H1 (cell line): Measurements from ENCODE around the gene SIGLEC11. TPM values are rescaled to one million over a fixed set of nuclear protein-coding genes. Genes with fewer than 3 reads are reported as not detected.

Source experiments
- CTCF ChIA-PET: fragments of 300-600 bp; sonication (Branson Sonifier 250); formaldehyde crosslinking; loops from one replicate; lab custom pipeline; 2021; ENCODE audit not compliant: partially characterized antibody; lab: Charles Lee
- POLR2A ChIA-PET: fragments of 300-600 bp; sonication (Branson Sonifier 250); formaldehyde crosslinking; loops from one replicate; lab custom pipeline; 2021; ENCODE audit warnings: inconsistent platforms; ENCODE audit not compliant: partially characterized antibody; lab: Charles Lee
- DNase-seq, 2 experiments: peaks; one replicate each; pipeline versions ENCODE4 v3.0.0 to v3.0.0-alpha.2; 2010 to 2022; ENCODE audit warnings: low spot score in 2 of 2, low read depth in 1 of 2, mixed read lengths in 1 of 2
- FAIRE-seq: peaks from 2 replicates; lab custom pipeline; 2011; peaks lifted over from hg19 to GRCh38; lab: Jason Lieb, UNC
- H2AFZ ChIP-seq: 2 replicates; pipeline ENCODE4 v1.8.1; 2012; ENCODE audit warnings: low read length, inconsistent platforms
- H2AK5ac ChIP-seq: 2 replicates; pipeline ENCODE4 v1.6.1; 2013; ENCODE audit warnings: low read depth, low read length
- H2BK120ac ChIP-seq: replicated peaks from 2 replicates; pipeline ENCODE3; 2013; ENCODE audit warnings: low read depth, low read length, inconsistent platforms
- H2BK12ac ChIP-seq: 2 replicates; pipeline ENCODE4 v1.6.1; 2013; ENCODE audit warnings: low read depth, low read length
- H2BK15ac ChIP-seq: 2 replicates; pipeline ENCODE4 v1.6.1; 2013; ENCODE audit warnings: low read length
- H2BK20ac ChIP-seq: 2 replicates; pipeline ENCODE4 v1.6.1; 2013; ENCODE audit warnings: low read length
- H2BK5ac ChIP-seq: 2 replicates; pipeline ENCODE4 v1.6.1; 2013; ENCODE audit warnings: low read depth, low read length
- H3K14ac ChIP-seq: 2 replicates; pipeline ENCODE4 v1.6.1; 2013; ENCODE audit warnings: inconsistent platforms; ENCODE audit not compliant: insufficient read length
- H3K18ac ChIP-seq: 2 replicates; pipeline ENCODE4 v1.6.1; 2013; ENCODE audit warnings: low read length; ENCODE audit errors: extremely low read depth
- H3K23ac ChIP-seq: 2 replicates; pipeline ENCODE4 v1.6.1; 2013; ENCODE audit warnings: inconsistent platforms; ENCODE audit not compliant: insufficient read length
- H3K23me2 ChIP-seq: 2 replicates; pipeline ENCODE4 v1.6.1; 2013; ENCODE audit warnings: low read depth, low read length
- H3K27ac ChIP-seq: 2 replicates; pipeline ENCODE4 v1.6.1; 2011; ENCODE audit warnings: low read depth, low read length, inconsistent platforms
- H3K27me3 ChIP-seq, 4 experiments: replicated peaks in 1 of 4; 1 replicate in 1 of 4; 2 replicates in 3 of 4; pipeline versions ENCODE4 v1.6.1 to v1.8.1; 2011 to 2013; ENCODE audit warnings: low read length in 3 of 4, mild to moderate bottlenecking in 3 of 4, inconsistent platforms in 2 of 4, mixed read lengths in 2 of 4, moderate library complexity in 1 of 4; ENCODE audit not compliant: control insufficient read depth in 3 of 4, insufficient read depth in 3 of 4; ENCODE audit errors: extremely low read depth in 1 of 4
- H3K36me3 ChIP-seq, 4 experiments: 2 replicates each; pipeline versions ENCODE4 v1.6.1 to v1.8.1; 2011 to 2013; ENCODE audit warnings: mild to moderate bottlenecking in 4 of 4, low read length in 3 of 4, moderate library complexity in 2 of 4, control low read depth in 1 of 4, inconsistent platforms in 1 of 4; ENCODE audit not compliant: insufficient read depth in 4 of 4, control insufficient read depth in 2 of 4
- H3K4ac ChIP-seq: replicated peaks from 2 replicates; pipeline ENCODE3; 2013; ENCODE audit warnings: low read length, low read depth, mixed read lengths, inconsistent platforms; ENCODE audit not compliant: insufficient read length
- H3K4me1 ChIP-seq, 4 experiments: replicated peaks in 1 of 4; 1 replicate in 1 of 4; 2 replicates in 3 of 4; pipeline versions ENCODE4 v1.6.1 to v1.8.1; 2011 to 2013; ENCODE audit warnings: low read length in 3 of 4, inconsistent platforms in 2 of 4, mixed read lengths in 1 of 4; ENCODE audit not compliant: insufficient read depth in 4 of 4, control insufficient read depth in 3 of 4
- H3K4me2 ChIP-seq, 2 experiments: 2 replicates each; pipeline versions ENCODE4 v1.6.1 to v1.8.1; 2011 to 2013; ENCODE audit warnings: low read depth in 2 of 2, low read length in 2 of 2, control low read depth in 1 of 2, inconsistent platforms in 1 of 2, mild to moderate bottlenecking in 1 of 2; ENCODE audit not compliant: insufficient read depth in 1 of 2
- H3K4me3 ChIP-seq, 4 experiments: fragments of 200-600, 300-600 bp in 1 of 4; sonication (generic), shearing (Covaris generic), sonication (Bioruptor Twin) in 1 of 4; 2 replicates each; pipeline versions ENCODE4 v1.5.1 to v1.8.1; 2011 to 2016; ENCODE audit warnings: low read length in 4 of 4, low read depth in 3 of 4, control low read depth in 2 of 4, inconsistent platforms in 2 of 4, mild to moderate bottlenecking in 2 of 4, mixed read lengths in 1 of 4, moderate library complexity in 1 of 4; ENCODE audit not compliant: insufficient read depth in 2 of 4; ENCODE audit errors: extremely low read depth in 1 of 4
- H3K56ac ChIP-seq: replicated peaks from 2 replicates; pipeline ENCODE3; 2013; ENCODE audit warnings: low read depth, mild to moderate bottlenecking, mixed read lengths, low read length, inconsistent platforms; ENCODE audit not compliant: insufficient read length
- H3K79me1 ChIP-seq: 2 replicates; pipeline ENCODE4 v1.6.1; 2013; ENCODE audit warnings: low read depth, low read length, control low read depth
- H3K79me2 ChIP-seq, 2 experiments: 2 replicates each; pipeline versions ENCODE4 v1.6.1 to v1.8.1; 2012 to 2013; ENCODE audit warnings: low read length in 2 of 2, mild to moderate bottlenecking in 2 of 2, inconsistent platforms in 1 of 2; ENCODE audit not compliant: insufficient read depth in 2 of 2, control insufficient read depth in 1 of 2
- H3K9ac ChIP-seq, 4 experiments: replicated peaks in 1 of 4; 1 replicate in 1 of 4; 2 replicates in 3 of 4; pipeline versions ENCODE4 v1.6.1 to v1.8.1; 2011 to 2013; ENCODE audit warnings: low read depth in 3 of 4, low read length in 3 of 4, control low read depth in 2 of 4, mild to moderate bottlenecking in 2 of 4, moderate library complexity in 2 of 4, inconsistent platforms in 1 of 4; ENCODE audit errors: extremely low read depth in 1 of 4
- H3K9me3 ChIP-seq, 2 experiments: 2 replicates each; pipeline versions ENCODE4 v1.6.1 to v1.8.1; 2012 to 2013; ENCODE audit warnings: mild to moderate bottlenecking in 2 of 2, moderate library complexity in 2 of 2, control low read depth in 1 of 2, inconsistent platforms in 1 of 2, low read depth in 1 of 2, low read length in 1 of 2, mixed read lengths in 1 of 2; ENCODE audit not compliant: insufficient read depth in 2 of 2
- H4K20me1 ChIP-seq, 2 experiments: replicated peaks in 1 of 2; 2 replicates each; pipeline versions ENCODE3 to v1.8.1; 2011 to 2013; ENCODE audit warnings: inconsistent platforms in 2 of 2, low read length in 2 of 2, mild to moderate bottlenecking in 1 of 2; ENCODE audit not compliant: insufficient read depth in 2 of 2, control insufficient read depth in 1 of 2
- H4K5ac ChIP-seq: 2 replicates; pipeline ENCODE4 v1.6.1; 2013; ENCODE audit warnings: low read length, low read depth, mixed read lengths, inconsistent platforms; ENCODE audit not compliant: insufficient read length
- H4K8ac ChIP-seq: 2 replicates; pipeline ENCODE4 v1.8.0; 2013; ENCODE audit warnings: mild to moderate bottlenecking, moderate library complexity, low read length, inconsistent platforms; ENCODE audit not compliant: insufficient read depth; ENCODE audit errors: extremely low read depth
- H4K91ac ChIP-seq: replicated peaks from 2 replicates; pipeline ENCODE3; 2013; ENCODE audit warnings: low read length, mixed read lengths, inconsistent platforms; ENCODE audit not compliant: insufficient read length
- CHD1 ChIP-seq: IDR thresholded peaks from 2 replicates; pipeline ENCODE4 v1.6.1; 2012; ENCODE audit warnings: low read depth, low read length, improper control_type of control experiment
- CTCF ChIP-seq, 3 experiments: IDR thresholded peaks; 1 replicate in 2 of 3; 2 replicates in 1 of 3; pipeline versions ENCODE4 v1.5.1 to v1.6.1; 2011; ENCODE audit warnings: low read length in 3 of 3, mild to moderate bottlenecking in 3 of 3, inconsistent platforms in 2 of 3, low read depth in 1 of 3, moderate library complexity in 1 of 3; ENCODE audit not compliant: insufficient read depth in 1 of 3; ENCODE audit errors: control extremely low read depth in 1 of 3
- GABPA ChIP-seq: IDR thresholded peaks from 2 replicates; pipeline ENCODE4 v1.6.1; 2011; ENCODE audit warnings: mild to moderate bottlenecking, low read length, moderate library complexity, borderline replicate concordance; ENCODE audit not compliant: insufficient read depth
- KDM4A ChIP-seq: IDR thresholded peaks from one replicate; pipeline ENCODE4 v1.7.1; 2012; ENCODE audit warnings: low read depth, mild to moderate bottlenecking, moderate library complexity, low read length, inconsistent platforms; ENCODE audit not compliant: severe bottlenecking
- POLR2AphosphoS5 ChIP-seq: IDR thresholded peaks from 2 replicates; pipeline ENCODE4 v1.6.1; 2011; ENCODE audit warnings: low read depth, low read length
- RBBP5 ChIP-seq: IDR thresholded peaks from 2 replicates; pipeline ENCODE4 v1.7.1; 2012; ENCODE audit warnings: low read depth, mild to moderate bottlenecking, inconsistent platforms, low read length, moderate library complexity, borderline replicate concordance
- RXRA ChIP-seq: IDR thresholded peaks from 2 replicates; pipeline ENCODE4 v1.6.1; 2011; ENCODE audit warnings: low read depth, mild to moderate bottlenecking, low read length, moderate library complexity; ENCODE audit not compliant: insufficient read depth
- SUZ12 ChIP-seq: fragments of 200-600 bp; sonication (generic); IDR thresholded peaks from 2 replicates; pipeline ENCODE4 v1.6.1; 2012; ENCODE audit warnings: mild to moderate bottlenecking, inconsistent platforms, low read length, moderate library complexity, mixed read lengths
- TAF7 ChIP-seq: optimal IDR thresholded peaks from 2 replicates; pipeline ENCODE3; 2011; ENCODE audit warnings: low read depth, mild to moderate bottlenecking, inconsistent platforms, low read length, moderate library complexity, borderline replicate concordance
- TBP ChIP-seq: IDR thresholded peaks from 2 replicates; pipeline ENCODE4 v1.6.1; 2011; ENCODE audit warnings: low read depth, low read length, improper control_type of control experiment
- WGBS, 2 experiments: shearing (Covaris generic) in 1 of 2; methylation state at CpG; one replicate each; pipeline versions ENCODE4 v1.1.6 to v1.1.7; 2013 to 2015; ENCODE audit warnings: low lambda C conversion rate in 2 of 2, mixed read lengths in 2 of 2, inconsistent platforms in 1 of 2, low coverage in 1 of 2, missing lambda C conversion rate in 1 of 2; ENCODE audit not compliant: insufficient replicate concordance in 2 of 2, insufficient coverage in 1 of 2, insufficient read length in 1 of 2; ENCODE audit errors: extremely low coverage in 1 of 2, missing lambda C conversion rate in 1 of 2; 5-methylcytosine and 5-hydroxymethylcytosine counted together
- polyA plus RNA-seq, 7 experiments: library from polyadenylated mRNA; depleted of rRNA in 3 of 7; stranded (reverse) in 5 of 7; unstranded in 2 of 7; fragments of >200 nt in 5 of 7; fragments of 200-250 nt in 2 of 7; gene quantifications; 1 replicate in 5 of 7; 2 replicates in 1 of 7; 4 replicates in 1 of 7; pipeline versions ENCODE4 v1.2.1 to v1.2.3, GENCODE V29; 2011 to 2013; ENCODE audit warnings: missing spikeins in 2 of 7, mixed read lengths in 2 of 7
- total RNA-seq: library from RNA; stranded (reverse); fragmentation: NEBNext Ultra II Directional; extraction: Animal tissue kit (Norgen Biotek cat#: 25700); gene quantifications from 2 replicates; pipeline ENCODE4 v1.2.1, GENCODE V29; 2021

The SIGLEC11 gene
- total and polyA plus RNA-seq, 2 of the 8 experiments (the other 6 are each of a cell fraction or from before 2014, with no cell fraction given): 0.18 TPM; not detected in 1

- Histone ChIP-seq H3K18ac (no peak overlapping the region), H3K23me2 (no peaks in the 10 kb centered on the region), H3K27me3 (no peaks in the 10 kb centered on the region), H2BK5ac (no peak overlapping the region), H3K79me1 (no peaks in the 10 kb centered on the region), H3K36me3 (no peaks in the 10 kb centered on the region), H3K79me2 (no peaks in the 10 kb centered on the region), H3K4me2 (no peak overlapping the region), H3K56ac (no peak overlapping the region), H2BK20ac (no peak overlapping the region), H3K14ac (no peak overlapping the region), H4K91ac (no peak overlapping the region), H2BK120ac (no peak overlapping the region), H3K4ac (no peak overlapping the region), H2BK12ac (no peak overlapping the region), H3K9ac (no peak overlapping the region), H2BK15ac (no peak overlapping the region), H3K4me1 (peaks cover 0 to 8% (median 4%) of the 10 kb centered on the region in 4 experiments; a peak in 5 of 7 replicates), H3K9me3 (peaks cover 0 to 3% of the 10 kb centered on the region in 2 experiments; a peak in 1 of 4 replicates), H3K23ac (no peak overlapping the region), H4K8ac (no peak overlapping the region; the same call in 1 of the 2 replicates), H2AK5ac (no peak overlapping the region), H3K4me3 (no peak overlapping the region), H2AFZ (no peak overlapping the region), H4K5ac (no peak overlapping the region), H4K20me1 (peaks cover 0 to 1% of the 10 kb centered on the region in 2 experiments), H3K27ac (no peak overlapping the region)
- 87% methylated on average over 13 of the region's 13 CpGs; no CpG with 5 or more reads in 1 of the 2 experiments for WGBS, 2 experiments
- FAIRE-seq (no peak), DNase-seq (no peak)
- CTCF ChIA-PET: interaction anchor here (0.9 to 7.3 kb wide), 6 partner anchors 11 to 308 kb away, joined by 3 to 69 read pairs (median 4); no protein-coding TSS in a partner anchor
- POLR2A ChIA-PET: interaction anchor here (0.6 to 1.1 kb wide), 3 partner anchors 16 to 25 kb away, joined by 3 to 4 read pairs (median 3); no protein-coding TSS in a partner anchor
- TF ChIP-seq KDM4A (no peak), TBP (no peak), POLR2AphosphoS5 (no peak), RXRA (no peak), SUZ12 (no peak), TAF7 (no peak), CTCF (IDR thresholded peaks at IDR 0.05; ENCODE audit: control extremely low read depth in 1 of 3, insufficient read depth in 1 of 3, low read depth in 1 of 3, low read length in 3 of 3) (no peak), CHD1 (no peak), RBBP5 (no peak), GABPA (no peak)
These were observed 9.9 kb downstream of the SIGLEC11 start for GRCh38 chr19:49950956-49951526.
